GM19099 (cell line): ENCODE results near the gene C5.

Source experiments
- POLR2A ChIP-seq: IDR thresholded peaks from 3 replicates; pipeline ENCODE4 v1.6.1; 2011; ENCODE audit warnings: low read depth; ENCODE audit not compliant: insufficient read length; ENCODE audit errors: extremely low read depth

Gene C5

DNA sequence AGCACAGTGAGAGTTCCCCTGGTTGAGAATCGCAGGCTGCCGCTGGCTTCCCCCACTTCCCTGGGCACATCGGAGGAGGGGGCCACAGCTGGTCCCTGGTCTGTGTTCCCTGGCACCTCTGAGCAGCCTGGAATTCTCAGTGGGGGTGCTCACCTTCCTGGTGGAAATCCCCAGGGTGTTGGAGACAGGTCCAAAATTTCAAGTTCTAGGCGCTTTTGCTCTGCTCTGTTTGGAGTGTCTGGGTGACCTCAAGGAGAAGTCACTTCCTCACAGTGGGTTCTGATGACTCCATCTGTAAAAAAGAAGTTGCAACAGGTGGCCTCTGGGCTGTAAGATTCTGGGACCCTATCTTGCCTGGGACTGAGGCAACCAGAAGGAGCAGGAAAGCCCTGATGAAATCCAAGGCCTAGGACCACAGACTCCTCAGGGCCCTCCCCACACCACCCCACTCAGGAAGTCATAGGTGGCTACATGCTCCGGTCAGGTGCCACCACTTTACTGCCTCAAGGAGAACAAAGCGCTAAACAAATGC, 123.6 kb downstream of the C5 start, which contains the start of gene TRAF1:
Gene TRAF1, minus strand, starts transcription at position 400 of the 532 bp plus-strand sequence. CDS start 721 bp downstream, outside the sequence.
- no peak for TF ChIP-seq POLR2A

DNA sequence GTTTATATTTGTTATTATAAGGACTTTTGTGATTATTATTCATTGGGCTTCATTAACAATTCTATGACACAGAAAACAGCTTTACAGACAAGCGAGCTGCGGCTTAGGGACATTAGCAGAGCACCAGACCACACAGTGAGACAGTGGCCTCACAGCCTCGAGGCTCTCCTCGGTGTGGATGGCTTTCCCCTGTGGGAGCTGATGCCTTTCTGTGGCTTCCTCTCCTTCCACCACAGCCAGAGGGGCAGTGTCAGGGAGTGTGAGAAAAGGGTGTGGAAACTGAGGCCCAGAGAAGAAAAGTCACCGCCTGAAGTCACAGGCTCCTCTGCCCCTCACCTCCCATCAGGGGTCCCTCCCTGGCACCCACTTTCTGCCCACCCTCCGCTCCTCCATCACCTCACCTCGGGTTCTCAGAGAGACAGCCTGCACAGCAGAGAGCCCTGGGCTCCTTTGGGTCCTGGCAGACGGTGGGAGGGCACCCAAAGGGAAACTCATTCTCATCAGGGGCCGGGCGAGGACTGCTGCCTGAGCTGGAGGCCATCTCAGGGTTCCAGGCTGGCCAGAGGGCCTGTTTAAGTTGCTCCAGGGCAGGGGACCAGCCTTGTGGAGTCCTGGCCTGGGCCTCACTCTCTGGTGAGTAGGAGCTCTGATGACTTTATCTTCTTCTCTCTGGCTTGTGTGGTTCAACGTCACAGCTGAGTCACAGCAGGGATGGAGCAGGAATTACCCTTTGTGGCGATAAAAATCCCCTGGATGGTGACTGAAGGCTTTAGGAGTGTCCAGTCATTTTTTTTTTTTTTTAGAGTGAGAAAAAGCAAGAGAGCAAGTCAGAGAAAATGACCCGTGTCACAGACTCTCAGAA, 124.3 kb downstream of the C5 start:
- TF ChIP-seq POLR2A = peak; percentile 98

DNA sequence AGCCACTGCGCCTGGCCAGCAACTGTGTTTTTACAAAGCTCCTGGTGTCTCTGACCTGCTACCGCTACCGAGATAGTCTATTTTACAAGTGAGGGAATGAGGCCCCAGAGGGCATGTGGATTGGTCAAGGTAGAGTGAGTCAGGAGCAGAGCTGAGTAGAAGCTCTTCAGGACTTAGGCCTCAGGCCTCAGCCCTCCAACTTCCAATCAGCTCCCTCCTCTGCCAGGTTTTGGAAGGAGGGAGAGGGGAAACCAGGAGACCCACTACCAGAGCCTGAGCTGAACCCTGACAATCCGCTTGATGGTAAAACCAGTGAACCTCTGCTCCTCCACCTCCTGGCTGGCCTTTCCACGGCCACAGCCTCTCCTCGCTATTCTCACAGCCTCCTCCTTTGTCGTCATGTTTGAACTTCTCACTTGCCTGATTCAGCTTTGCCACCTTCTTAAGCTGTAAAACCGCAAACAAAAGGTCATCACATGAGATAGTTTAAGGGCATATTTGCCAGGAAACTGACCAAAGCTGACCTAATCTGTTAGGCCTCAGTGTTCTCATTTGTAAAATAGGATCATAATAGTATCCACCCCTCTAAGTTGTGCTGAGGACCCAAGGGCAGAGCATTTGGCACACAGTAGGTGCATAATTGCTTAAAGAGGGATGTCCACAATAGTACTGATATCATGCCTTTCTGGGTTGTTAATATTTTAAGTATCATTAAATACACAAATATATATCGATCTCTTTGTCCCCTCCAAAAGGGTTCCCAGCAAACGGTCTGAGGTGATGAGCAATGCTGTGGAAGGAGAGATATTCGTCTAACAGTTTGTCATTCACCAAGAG, 125.2 kb downstream of the C5 start:
- TF ChIP-seq POLR2A = no peak

DNA sequence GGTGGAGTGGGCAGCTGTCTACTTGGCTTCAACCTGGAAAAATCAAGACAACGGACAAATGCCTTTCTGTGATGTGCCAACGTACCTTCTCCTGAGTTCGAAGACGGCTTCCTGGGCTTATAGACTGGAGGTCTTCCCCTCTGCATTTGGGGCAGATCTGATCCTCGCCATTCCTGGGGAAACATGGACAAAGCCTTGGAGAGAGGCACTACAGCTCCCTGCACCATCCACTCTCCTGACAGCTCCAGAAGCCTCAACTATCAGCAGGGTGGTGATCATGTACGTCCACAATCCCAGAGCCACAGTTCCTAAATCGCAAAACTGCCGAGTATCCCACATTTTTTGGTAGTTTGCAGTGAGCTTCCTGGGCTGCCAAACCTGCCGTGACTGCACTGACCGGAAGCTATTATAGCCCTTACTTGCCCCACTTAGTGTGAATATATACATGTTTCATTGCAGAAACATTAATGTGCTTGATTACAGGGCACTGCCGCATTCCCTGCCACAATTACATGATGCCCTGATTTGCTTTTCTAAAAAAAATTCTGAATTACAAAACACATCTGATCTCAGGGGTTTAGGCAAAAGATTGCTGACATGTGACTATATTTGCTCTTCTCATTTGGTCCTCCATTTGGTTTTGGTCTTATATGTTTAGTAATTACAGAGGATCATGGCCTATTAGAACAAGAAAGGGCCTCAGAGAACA, 126.3 kb downstream of the C5 start:
- TF ChIP-seq POLR2A = no peak

DNA sequence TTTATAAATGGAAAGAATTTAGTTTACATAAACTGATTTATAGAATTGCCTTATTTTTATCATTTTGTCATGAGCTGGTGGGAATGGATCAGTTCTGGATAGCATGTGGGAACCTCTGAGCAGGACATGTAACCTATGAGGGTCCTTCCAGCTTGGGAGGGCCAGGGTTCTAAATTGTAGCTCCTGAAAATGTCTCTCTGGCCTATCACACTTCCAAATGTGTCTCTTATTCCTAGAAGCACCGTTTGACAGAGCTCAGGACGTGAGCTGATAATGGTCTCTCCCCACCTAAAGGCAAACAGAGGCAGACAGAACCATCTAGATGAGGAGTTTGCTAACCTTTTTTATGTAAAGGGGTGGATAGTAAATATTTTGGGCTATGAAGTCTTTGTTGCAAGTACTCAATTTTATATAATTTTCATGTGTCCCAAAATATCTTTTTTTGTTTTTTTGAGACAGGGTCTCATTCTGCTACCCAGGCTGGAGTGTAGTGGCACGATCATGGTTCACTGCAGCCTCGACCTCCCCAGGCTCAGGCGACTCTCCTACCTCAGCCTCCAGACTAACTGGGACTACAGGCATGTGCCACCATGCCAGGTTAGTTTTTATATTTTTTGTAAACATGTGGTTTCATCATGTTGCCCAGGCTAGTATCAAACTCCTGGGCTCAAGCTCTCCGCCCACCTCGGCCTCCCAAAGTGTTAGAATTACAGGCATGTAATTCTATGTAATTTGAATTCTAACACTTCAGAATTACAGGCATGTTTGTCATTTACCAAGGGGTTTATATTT, 127.5 kb downstream of the C5 start:
- TF ChIP-seq POLR2A = peak; percentile 46

DNA sequence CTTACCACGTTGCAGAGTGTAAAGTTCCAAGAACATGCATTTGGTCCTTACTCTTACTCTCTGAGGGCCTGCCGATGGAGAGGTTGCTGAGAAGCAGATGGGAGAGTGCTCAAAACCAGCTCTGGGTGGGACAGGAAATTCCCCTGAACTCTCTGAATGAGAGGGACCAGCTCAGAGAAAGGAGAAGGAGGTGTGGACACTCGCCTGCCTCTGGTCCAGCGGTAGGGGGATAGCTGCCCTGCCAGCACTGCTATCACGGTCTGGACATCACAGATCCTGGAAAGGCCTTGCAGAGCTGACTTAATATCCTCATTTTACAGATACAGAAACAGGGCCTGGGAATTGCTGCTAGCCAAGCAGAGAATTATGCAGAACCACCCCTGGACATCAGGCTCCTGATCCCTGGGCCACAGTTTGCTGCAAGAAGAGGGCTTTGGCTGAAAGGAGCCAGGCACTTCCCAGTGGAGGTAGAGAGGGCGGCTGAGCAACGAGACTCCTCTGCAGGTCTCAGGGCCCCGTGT, 128.4 kb downstream of the C5 start:
- peak; percentile 43 for TF ChIP-seq POLR2A

DNA sequence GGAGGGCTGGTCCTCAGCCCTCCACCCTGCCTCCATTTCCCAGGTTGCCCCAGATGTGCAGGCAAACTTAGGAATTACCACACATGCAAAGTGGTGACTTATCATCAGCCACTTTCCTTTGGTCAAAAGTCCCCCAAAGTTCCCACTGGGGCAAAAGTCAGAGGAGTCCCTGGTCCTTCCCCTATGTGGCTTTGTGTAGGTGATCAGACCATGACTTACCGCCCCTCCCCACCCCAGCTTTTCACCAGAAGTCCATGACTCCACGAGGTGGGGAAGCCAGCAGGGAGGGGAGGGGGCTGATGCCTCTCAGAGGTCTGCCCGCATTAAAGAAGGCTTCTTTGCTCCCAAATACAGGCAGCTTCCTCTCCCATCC, 129.3 kb downstream of the C5 start:
- TF ChIP-seq POLR2A = peak; percentile 43

DNA sequence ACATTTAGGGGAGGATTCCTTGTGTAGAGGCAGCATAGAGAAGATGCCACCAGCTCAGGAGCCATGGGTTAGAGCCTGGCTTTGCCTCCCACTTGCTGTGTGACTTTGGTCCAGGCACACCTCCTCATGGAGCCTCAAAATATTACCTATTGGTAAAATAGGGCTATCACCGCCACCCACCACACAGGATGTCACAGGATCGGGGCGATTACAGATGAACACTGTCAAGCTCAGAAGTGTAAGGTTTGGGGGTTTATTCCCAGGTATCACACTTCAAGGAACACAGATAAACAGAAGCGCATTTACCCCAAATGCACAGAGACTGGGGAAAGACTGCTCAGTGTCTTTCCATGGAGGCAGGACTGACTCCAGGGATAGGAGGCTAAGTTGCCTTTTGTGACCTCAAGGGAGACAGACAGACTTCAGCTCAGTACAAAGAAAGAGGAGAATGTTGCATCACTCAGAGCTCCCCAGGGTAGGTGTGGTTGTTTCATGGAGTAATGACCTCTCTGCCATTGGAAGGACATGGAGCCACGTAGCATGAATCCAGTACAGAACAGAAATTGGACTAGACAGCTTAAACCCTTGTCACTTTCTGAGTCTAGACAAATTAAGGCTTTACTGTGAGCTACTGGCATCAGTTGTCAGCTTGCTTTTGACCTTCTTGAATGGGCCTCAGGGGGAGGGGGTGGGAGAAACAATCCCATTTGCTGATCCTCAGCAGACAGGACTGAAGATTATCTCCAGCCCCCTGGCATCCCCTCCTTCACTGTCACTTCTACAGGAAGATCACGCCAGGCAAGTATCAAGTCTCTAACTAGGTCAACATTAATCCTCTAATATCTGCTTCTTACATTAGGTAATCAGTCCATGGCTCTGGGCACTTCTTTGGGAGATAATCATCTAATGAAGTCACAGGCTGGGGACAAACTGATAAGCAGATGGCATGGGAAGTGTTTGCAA, 130.0 kb downstream of the C5 start:
- no peak for TF ChIP-seq POLR2A

DNA sequence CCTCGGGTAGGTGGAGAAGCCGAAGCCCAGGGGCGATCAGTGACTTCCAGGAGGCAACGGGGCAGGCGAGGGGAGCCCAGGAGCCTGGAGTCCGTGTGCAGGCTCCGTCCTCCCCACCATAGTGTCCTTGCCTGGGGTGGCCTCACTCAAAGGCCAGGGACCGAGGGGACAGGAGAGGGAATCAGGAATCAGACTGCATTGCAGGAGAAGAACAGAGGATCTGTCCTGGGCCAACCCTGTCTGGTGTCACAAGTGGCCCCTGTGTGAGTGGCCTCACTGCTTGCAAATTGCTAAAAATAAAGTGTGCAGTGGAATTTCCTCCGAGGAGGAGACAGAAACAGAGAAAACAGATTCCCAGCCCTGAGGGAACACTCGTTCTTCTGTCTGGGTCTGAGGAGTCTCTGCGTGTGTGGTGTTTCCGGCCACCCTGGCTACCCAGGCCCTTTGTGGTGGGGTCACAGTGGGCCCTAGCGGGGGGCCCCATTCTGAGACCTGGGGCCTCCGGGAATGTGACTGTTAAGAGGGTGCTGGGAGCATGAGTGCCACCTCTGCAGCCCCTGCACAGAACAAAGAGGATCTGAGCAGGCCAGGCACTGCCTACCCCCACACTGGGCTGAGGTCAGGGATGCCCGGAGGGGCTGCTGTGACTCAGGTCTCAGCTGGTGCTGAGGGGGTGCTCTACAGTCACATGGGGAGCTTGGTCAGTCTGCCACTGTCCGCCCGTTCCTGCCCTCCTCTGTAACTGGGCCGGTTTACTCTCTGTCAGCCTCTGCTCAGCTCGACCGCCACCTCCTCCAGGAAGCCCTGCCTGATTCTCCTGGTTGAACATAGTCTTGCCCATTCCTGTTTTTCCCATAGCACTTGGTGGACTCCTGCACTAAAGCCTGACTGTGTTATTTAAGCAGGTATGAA, 130.9 kb downstream of the C5 start:
- TF ChIP-seq POLR2A = no peak

DNA sequence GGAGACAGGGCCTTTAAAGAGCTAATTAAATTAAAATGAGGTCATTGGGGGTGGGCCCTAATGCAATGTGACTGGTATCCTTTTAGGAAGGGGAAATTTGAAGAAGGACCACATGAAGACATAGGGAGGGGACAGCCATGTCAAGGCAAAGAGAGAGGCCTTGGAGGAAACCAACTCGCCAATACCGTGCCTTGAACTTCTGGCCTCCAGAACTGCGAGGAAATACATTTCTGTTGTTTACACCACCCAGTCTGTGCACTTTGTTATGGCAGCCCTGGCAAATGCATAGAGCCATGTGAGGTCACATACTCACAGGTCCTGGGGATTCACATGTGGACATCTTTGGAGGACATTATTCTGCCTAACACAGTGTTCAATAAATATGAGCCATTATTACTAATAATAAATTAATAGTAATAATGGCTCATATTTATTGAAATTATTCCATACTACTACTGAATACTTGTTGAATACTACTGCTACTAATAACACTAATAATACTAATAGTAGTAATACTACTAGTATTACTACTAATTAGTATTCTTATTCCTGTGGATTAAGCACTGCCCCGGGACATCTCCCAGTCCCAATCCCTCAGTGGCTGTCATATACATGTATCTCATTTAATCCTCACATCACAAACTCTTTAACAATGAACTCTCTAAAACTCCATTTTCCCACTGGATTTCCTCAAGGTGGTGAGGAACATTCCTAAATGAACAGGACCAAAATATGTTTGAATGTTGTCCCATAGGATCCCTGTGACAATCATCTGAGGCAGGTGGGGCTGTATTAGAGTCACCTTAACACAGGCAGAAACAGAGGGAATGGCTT, 131.9 kb downstream of the C5 start:
- TF ChIP-seq POLR2A = peak; percentile 12

DNA sequence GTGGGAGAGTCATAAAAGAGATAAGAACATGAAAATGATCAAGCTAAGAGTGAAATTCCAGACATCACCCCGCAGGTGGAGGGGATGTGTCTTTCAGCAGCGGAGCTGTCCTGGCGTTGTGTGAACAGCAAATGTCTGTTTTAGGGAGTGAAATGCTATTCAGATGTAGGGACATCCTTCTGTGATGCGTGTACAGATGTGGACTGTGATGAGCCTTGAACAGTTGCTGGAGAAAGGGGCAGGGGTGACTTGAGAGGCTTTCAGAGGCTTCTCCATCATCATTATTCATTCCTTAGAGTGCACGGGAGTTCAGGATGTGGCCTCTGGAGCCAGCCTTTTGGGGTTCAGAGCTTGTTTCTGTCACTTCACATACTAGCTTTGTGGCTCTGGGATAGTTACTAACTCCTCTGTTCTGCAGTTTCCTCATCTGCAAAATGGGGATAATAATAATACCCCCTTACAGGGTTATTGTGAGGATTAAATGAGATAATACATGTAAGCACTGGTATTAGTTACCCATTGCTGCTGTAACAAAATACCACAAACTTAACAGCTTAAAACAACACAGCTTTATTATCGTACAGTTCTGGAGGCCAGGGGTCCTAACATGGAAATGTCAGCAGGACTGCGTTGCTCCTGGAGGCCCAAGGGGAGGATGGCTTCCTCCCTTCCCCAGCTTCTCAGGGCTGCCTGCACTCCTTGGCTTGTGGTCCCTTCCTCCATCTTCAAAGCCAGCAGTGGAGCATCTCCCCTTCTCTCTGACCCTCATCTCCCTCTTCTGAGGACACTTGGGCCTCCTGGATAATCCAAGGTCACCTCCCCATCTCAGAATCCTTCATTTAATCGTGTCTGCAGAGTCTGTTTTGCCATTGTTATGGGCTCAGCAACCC, 132.8 kb downstream of the C5 start:
- TF ChIP-seq POLR2A = no peak
